Left lobe of liver (tissue), 2 donors: ENCODE measurements around the gene DHRS7B. TPM values are rescaled to one million over a fixed set of nuclear protein-coding genes. Genes with fewer than 3 reads are reported as not detected.

Experiments used
- ATAC-seq: fragments of 200-7000 bp; cut with Tn5 transposase; one replicate; pipeline ENCODE4 v1.9.1; 2020; ENCODE audit warnings: mild to moderate bottlenecking, moderate library complexity
- DNase-seq: peaks from one replicate; pipeline ENCODE4 v3.0.0-alpha.2; 2020; ENCODE audit warnings: low spot score
- total RNA-seq: library from RNA; stranded (reverse); gene quantifications from one replicate; pipeline ENCODE4 v1.2.1, GENCODE V29; 2021
- donor health status: DM: no; HTN: no; CAD: no; lungs with moderate emphysema.
- donor health status: DM: no; HTN: yes; CAD: no.

The DHRS7B gene
- total RNA-seq, 1 donor from 2014 or later, result 11.0 TPM

DNA sequence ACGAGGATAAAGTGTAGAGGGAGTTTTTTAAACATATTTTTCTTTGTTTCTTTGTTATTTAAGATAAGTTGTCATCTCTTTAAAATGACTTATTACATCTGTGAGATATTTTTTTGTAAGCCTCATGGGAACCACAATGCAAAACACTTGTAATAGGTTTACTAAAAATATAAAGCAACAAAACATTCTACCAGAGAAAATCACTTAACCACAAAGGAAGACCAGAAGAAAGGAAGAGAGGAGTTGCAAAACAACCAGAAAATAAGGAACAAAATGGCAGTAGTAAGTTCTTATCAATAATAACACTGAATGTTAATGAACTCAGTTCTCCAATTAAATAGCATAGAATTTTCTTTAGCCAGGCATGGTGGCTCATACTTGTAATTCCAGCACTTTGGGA lies 22.9 kb downstream of the DHRS7B start:
- DNase-seq (no peak), ATAC-seq (no peak)

DNA sequence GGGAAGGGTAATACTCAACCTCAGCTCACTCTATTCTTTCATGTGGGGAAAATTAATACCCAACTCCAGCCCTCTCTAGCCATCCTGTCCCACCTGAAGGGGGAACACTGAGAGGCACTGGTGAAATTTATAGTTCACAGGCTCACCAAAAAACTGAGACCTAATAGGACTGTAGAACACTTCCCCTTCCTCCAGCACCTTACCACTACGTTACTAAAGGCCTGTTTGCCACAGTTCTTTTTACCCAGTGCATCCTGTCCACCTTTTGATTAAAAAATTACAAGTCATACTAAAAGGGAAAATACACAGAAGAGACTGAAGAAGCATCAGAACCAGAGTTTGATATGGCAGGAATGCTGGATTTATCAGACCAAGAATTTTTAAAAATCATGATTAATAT lies 26.0 kb downstream of the DHRS7B start:
- ATAC-seq, result no peak

GRCh38 chr17:21157586-21158370 lies 31.0 kb downstream of the DHRS7B start:
- DNase-seq (no peak), ATAC-seq (no peak)

More for the DNA sequence above, 26.0 kb downstream of the DHRS7B start:
- DNase-seq, result no peak

- no peak for ATAC-seq
- DNase-seq, result no peak
Observed at GRCh38 chr17:21160401-21160800, 33.6 kb downstream of the DHRS7B start.

GRCh38 chr17:21161498-21162393 lies 35.0 kb downstream of the DHRS7B start:
- ATAC-seq (peak; percentile 59), DNase-seq (no peak)

DNA sequence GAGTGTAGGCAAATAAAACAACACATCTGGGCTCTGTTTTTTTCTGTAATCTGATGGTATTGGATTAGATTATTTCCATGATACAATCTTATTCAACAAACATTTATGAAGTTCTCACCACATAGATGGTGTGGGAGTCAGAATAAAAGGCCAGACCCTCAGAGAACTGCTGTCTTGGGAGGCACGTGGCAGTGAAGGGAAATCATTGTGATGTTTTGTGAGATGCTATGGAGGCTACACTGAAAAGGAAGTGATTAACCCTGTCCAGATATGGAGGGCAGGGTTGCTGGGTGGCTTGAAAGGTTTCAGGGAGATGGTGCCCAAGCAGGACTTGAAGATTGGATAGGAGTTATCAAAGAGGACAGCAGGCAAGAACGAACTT lies 35.6 kb downstream of the DHRS7B start:
- no peak for ATAC-seq
- DNase-seq, result no peak

DNA sequence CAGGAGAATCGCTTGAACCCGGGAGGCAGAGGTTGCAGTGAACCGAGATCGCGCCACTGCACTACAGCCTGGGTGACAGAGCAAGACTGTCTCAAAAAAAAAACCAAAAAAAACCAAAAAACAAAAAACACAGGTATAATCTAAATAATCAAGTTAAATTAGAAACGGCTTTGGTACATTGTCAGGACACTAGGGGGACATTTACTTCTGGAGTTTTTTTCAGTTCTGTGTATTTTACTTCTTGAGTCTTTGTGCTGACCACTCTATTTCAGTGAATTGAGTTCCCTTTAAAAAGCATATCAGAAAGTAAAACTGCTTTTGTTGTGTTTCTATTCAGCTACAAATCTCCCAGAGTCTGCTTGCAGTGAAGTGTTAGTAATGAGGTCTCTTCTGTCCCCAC lies 36.3 kb downstream of the DHRS7B start:
- ATAC-seq, result no peak
- DNase-seq, result no peak

- ATAC-seq (no peak), DNase-seq (no peak)
Observed at GRCh38 chr17:21164216-21164615, 37.5 kb downstream of the DHRS7B start.

GRCh38 chr17:21164620-21165019 lies 37.9 kb downstream of the DHRS7B start:
- DNase-seq, result no peak
- no peak for ATAC-seq

GRCh38 chr17:21165922-21166594 lies 39.3 kb downstream of the DHRS7B start:
- DNase-seq (no peak), ATAC-seq (peak; percentile 66)

DNA sequence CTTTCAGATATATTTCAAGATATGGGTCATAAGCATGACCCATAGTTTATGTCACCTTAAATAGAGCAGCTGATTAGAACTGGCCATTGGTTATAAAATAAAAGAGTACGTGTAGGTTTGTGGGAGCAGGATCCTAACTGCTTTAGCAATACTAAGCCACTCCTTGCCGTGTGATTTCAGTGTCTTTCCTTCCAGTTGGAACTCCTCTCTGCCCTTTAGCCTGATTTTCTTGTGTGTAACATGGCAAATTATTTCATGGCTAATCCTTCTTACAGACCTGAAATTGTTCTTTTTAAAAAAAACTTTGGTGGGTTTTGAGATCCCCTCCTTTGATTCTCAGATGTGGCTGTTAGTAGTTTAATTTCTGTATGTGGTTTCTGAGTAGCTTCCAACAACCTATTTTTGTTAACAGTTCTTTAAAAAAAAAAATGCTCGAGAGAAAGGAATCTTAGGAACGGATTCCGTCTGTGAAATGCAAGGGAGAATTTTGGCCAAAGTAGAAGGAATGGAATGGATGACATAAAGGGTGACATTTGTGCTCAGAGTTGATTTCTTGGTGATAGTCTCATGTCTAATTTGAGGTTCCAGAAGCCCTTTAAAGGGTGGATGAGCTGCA lies 39.9 kb downstream of the DHRS7B start:
- DNase-seq (no peak), ATAC-seq (peak; percentile 61)

DNA sequence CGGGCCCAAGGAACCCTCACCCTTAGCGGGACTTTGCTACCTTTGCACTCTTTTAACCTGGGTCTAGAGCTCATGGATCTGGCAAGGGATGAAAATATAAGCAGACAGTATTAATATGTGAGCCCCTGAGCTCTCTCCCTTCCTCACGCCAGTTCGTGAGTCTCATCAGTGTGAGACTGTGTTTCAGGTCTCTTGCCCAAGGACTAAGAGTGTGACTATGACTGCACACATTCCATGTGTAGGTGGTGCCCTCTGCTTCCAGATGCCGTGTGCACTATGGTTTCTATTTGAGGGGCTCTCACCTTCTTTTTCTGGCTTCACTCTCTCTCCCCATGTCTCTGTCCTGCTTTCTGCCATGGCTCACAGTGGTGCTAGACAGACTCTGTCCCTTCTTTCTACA lies 40.5 kb downstream of the DHRS7B start:
- DNase-seq, result peak; percentile 21
- ATAC-seq, result peak; percentile 16

GRCh38 chr17:21168555-21168865 lies 41.7 kb downstream of the DHRS7B start:
- DNase-seq, result peak; percentile 35

DNA sequence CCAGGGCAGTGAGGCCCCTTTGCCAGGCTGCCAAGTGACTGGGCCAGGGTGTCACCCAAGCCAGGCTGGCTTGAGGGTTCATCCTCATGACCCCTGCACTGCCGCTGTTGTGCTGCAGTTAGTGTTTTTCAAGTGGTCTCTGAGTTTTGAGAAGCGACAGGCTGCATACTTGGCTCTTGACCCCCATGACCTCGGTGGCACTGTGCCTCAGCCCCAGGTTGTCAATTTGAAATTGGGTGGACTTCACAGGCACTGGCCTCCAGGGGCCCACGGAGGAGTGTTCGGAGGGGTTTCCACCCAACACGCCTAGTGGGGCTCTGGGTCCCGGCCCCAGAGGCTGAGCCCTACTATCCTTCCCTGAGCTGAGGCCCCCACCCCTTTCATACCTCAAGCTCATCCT lies 42.7 kb downstream of the DHRS7B start:
- peak; percentile 30 for DNase-seq
- ATAC-seq, result no peak

More at GRCh38 chr17:21168555-21168865, 41.7 kb downstream of the DHRS7B start:
- ATAC-seq, result no peak

GRCh38 chr17:21170809-21171208 lies 44.0 kb downstream of the DHRS7B start:
- no peak for ATAC-seq
- DNase-seq, result peak; percentile 31

GRCh38 chr17:21171309-21171922 lies 44.7 kb downstream of the DHRS7B start:
- peak; percentile 35 for DNase-seq

GRCh38 chr17:21171970-21172510 lies 45.3 kb downstream of the DHRS7B start:
- DNase-seq, result peak; percentile 36

More at GRCh38 chr17:21171309-21171922, 44.7 kb downstream of the DHRS7B start:
- ATAC-seq, result no peak

DNA sequence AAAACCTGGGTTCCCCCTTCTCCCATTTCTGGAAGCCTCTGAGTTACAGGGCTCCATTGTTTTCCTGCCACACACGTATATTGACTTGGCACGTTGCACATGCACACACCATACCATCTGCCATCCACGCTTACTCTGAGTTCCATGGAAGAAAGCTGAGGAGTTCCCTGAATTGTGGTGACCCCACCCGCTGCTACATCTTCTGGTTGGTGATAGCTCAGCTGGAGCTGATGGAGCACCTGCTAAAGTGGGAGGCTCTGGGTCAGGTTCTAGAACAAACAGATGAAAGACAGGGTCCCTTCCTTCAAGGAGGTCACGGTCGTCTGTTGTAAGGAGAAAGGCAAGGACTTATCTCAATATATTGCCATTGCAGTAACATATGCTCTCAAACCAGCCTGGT lies 46.1 kb downstream of the DHRS7B start:
- DNase-seq (peak; percentile 30), ATAC-seq (no peak)

More at GRCh38 chr17:21171970-21172510, 45.3 kb downstream of the DHRS7B start:
- ATAC-seq, result no peak

DNA sequence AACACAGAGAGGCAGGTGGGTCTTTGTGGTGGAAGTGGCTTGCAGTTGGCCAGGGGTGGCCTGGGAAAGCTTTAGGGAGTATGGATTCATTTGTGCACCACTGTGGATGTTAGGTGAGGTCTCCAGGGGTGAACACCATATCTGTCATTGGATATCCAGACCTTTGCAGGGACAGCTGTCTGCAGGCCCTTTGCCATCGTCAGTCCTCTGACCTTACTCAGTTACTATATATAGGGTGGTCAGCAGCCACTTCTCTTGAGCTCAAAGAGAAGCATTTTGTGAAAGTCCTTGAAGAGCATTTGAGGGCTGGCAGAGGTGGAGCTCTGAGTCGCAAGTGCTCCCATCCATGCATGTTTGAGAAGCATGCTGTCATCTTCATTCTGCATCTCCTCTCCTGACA lies 46.8 kb downstream of the DHRS7B start:
- ATAC-seq, result no peak
- peak; percentile 38 for DNase-seq

- ATAC-seq (no peak), DNase-seq (peak; percentile 30)
Observed at GRCh38 chr17:21174186-21174585, 47.4 kb downstream of the DHRS7B start.
